HG03175 (cell line): ENCODE results near the gene STAC2.
A peak's percentile ranks its signal among the peaks of the same experiment; 100 is the strongest.

Experiments
- ATAC-seq: cut with Tn5 transposase; IDR thresholded peaks from one replicate; pipeline ENCODE4 v1.9.1; 2021; ENCODE audit warnings: mild to moderate bottlenecking, moderate library complexity; ENCODE audit not compliant: unreplicated experiment

The STAC2 gene

DNA sequence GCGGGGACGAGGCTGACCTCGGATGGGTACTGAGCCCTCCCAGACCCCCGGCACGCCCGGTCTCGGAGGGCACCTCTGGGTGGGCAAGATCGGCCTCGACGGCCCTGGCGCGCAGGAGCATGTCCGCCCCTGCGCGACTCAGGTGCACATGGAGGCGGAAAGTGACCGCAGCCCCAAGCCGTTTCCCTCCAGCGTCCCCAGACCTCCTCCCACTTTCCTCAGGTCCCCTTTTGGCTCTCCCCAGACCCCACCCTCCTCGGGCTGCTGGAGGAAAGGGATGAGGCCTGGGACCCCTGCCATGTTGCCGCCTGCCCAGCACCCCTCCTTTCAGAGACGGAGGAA lies 15.7 kb downstream of the STAC2 start:
- no peak for ATAC-seq

DNA sequence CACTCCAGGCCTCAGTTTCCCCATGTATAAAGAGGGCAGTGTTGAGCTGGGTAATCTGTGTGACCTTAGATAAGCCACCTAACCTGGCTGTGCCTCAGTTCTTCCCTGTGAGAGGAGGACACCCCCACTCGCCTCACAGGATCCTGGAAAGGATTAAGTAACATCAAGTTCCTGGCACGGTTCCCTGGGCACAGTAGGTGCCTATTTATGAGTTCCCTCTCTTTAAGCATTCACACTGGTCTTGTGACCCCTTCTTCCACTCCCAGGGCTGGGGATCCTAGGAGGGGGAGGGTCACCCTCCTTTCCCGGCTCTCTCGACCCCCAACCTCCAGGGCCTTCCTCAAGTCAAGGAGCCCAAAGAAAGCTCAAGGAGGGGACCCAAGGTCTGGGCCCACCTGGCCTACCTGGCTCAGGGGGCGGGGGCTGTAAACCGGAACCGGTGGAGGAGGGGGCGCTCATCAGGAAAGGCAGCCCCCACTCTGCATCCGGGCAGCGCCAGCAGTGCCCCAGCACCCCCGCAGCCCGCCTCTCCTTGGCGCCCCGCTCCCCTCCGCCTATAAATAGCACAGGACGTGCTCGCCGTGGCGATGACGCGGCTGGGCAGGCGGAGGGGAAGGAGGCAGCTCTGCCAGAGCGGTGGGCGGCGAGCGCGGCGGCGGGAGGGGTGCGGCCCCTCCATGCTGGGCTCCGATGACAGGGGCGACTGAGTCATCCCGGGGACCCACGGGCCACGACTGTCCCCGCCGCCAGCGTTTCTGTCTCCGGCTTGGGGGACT lies 16.2 kb downstream of the STAC2 start:
- no peak for ATAC-seq

DNA sequence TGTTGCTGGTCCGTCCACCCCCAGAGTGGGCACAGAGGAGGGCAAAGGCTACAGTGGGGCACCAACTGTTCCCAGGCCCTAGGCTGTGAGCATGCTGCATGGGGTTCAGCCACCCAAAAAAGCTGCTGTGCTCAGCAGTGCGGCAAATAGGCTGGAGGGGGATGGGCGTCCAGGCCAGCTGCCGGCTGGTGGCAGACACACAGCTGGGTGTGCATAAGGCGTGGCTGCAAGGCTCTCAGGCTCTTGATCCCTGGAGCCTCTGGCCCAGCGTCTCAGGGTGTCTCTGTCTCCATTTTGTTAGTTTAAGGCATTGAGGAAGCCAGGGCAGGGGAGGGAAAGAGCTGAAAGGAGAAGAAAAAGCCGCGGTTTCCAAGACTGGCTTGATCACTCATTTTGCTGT lies 16.9 kb downstream of the STAC2 start:
- peak; percentile 52 for ATAC-seq

DNA sequence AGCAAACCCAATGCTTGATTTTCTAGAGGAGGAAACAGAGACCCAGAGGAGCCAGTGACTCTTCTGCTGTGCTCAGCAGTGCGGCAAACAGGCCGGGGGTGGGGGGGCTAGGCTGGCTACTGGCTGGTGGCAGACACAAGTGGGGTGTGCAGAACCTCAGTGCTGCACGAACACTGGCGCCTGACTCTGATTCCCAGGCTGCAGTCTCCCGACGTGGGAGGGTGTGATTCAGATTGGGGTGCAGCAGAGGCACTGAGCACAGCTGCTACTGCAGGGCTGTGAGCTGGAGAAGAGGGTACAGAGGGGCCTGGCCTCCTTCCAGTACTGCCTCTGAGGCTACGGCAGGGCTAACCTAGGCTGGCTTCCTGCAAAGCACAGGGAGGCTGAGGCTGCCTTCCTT lies 17.6 kb downstream of the STAC2 start:
- ATAC-seq: no peak

DNA sequence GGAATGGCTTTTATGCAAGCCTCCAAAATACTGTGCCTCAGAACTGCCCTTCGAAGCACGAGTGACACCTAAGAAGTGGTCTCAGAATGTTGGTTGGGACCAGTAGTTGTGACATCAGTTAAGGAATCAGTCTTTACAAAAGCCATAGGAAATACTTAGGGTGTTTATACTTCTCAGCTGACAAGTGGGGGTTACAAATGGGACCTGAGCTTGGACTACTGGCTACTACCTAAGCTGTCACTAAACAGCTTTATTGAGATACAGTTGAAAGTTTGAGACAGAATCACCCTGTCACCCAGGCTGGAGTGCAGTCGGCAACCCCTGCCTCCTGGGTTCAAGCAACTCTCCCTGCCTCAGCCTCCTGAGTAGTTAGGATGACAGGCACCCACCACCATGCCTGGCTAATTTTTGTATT lies 20.6 kb downstream of the STAC2 start:
- no peak for ATAC-seq

DNA sequence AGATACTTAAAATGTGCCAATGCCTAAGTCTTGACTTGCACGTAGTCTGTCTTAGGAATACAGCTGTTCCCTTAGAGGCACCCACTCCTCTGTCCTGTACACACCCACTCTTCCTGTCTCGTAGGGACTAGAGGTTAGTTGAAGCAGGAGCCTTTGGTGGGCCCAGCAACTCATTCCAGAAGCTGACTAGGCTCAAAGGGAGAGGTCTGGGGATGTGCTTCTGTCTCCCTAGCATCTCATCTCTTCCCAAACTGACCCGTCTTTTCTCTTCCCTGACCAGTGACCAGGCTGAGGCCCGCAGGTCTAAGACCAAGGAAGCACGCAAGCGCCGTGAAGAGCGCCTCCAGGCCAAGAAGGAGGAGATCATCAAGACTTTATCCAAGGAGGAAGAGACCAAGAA lies 21.5 kb downstream of the STAC2 start:
- no peak for ATAC-seq

DNA sequence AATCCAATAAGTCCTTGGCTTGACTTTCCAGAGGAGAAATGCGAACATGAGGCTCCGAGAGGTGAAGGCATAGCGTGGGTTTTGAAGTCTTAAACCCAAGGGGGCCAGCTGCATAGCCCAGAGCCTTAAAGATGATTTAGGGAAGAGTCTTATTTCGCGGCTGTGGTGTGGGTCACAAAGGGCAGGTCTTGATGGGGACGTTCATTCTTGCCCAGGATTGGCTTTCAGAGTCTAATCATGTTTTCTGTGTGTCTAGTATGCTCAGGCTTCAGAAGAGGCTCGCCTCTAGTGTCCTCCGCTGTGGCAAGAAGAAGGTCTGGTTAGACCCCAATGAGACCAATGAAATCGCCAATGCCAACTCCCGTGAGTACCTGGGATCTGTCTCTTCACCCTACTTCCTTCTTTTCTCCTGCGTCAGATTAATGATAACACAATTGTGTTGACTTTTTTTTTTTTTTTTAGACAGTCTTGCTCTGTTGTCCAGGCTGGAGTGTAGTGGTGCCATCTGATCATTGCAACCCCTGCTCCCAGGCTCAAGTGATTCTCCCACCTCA lies 24.7 kb downstream of the STAC2 start:
- no peak for ATAC-seq

DNA sequence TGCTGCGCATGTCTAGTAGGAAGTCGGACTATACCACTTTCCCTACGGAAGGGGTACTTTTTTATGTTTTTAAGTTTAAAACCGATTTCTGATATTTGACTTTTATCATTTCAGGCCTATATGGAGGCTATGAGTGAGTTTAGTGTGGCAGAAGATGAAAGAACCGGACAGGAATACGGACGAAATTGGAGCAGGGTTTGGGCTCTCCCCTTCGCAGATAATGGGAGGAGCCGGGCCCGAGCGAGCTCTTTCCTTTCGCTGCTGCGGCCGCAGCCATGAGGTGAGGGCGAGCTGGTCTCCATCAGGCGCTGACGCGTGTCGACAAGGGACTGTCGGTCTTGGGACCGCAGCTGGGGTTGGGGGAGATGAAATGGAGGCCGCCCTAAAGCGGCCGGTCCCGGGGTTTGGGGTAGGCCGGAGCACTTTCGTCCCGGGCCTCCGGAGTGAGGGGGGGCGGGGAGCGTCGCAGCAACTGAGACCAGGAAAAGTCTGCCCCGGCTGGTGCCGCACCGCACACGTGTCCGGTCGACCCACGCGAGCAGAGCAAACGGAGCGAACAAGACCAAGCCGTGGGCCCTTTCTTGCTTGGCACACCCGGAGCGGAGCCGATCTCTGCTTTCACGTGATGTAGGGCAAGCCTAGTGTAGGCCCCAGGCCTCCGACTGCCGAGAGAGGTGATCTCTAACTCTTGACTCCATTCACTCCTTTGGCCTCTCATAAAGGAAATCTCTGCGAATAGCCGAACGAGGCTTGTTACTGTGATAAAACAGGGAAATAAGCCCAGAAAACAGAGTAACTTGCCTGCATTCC lies 25.5 kb downstream of the STAC2 start, which contains the start of gene RPL19:
Gene RPL19 (plus strand): TSS at position 214 of the 810 bp plus-strand sequence. CDS start 62 bp downstream, at position 276.
- ATAC-seq: peak; percentile 67

DNA sequence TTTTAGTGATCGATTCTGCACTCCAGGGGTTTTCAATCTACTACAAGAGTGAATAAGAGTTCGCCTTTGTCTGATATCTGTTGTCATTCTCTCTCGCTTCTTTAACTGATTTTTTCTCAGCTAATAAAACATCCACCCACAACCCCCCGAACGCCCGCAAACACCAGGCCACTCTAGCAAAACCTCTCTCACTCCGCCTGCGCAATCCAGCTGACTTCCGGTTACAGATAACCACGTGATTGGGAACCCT lies 26.0 kb downstream of the STAC2 start:
- ATAC-seq: peak; percentile 71

DNA sequence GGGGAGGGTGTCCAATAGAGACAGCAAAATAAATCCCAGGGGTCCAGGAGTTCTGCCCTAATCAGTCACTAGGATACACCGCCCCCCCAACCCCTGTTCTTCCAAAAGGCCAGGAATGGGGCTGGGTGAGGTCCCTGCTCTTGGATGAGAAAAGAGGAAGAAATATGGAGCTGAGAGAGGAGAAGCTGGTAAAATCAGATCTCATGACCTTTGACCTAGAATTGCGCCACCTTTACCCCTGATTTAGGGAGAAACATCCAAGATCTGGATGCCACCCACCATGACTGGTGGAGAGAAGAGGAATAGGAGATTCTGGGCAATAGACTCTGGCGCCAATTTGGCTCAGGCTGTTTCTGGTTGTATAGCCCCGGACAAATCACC lies 27.6 kb downstream of the STAC2 start:
- no peak for ATAC-seq

DNA sequence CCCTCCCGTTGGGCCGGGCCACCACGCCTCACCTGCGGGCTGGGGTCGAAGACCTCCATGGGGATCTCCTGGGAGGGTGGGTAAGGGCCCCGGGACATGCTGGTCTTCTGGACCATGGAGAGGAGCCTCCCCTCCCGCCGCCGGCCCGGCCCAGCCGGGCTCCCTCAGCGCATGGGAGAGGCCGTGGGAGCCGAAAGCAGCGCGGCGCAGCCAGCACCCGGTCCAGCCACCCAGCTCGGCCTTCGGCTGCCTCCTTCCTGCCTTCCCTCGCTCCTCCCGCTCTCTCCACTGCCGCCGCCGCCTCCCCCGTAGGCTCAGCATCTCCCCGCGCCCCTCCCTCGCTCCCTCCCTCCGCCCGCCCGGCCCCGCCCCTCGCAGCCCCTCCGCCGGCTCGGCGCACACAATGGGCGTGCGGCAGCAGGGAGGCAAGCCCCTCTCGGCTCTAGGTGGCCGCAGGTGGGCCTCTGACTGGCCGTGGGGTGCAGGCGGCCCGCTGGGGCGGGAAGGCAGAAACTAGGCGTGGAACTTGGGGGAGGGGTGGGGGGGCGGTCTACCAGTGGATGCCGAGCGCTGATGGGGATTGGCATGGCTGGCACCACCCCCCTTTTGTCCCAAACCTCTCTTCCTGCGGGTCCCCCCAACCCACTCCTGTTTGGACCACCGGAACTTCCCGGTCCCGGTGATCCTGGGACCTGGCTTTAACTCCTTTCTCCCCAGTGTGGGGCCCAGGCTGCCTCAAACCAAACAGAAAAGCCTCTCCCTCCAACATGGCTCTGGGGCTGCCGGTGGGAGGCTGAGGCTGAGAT lies 28.2 kb downstream of the STAC2 start, which contains the start of gene CACNB1:
Gene CACNB1 (minus strand): TSS at position 290 of the 806 bp plus-strand sequence. CDS start 174 bp downstream, at position 116.
- no peak for ATAC-seq

DNA sequence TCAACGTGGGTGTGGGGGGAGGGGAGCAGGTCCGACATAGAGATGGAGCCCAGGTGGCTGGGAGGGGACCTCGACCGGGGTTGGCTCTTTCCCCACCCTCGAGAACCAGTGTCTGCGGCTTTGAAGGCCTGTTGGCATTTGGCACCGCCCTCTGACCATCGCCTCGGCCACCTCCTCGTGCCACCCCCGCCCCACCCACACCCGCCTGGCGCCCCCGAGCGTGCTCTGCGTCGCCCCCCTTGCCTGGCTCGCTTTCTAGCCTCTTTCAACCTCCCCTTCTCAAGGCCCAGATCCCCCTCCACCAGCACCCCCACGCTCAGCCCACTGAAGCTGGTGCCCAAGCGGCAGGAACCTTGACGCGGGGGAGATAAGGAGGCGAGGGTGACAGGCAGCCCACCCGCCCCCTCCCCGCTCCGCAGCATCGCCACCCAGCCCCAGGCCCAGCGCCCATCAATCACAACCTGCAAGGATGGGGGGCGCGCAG lies 28.9 kb downstream of the STAC2 start:
- no peak for ATAC-seq

DNA sequence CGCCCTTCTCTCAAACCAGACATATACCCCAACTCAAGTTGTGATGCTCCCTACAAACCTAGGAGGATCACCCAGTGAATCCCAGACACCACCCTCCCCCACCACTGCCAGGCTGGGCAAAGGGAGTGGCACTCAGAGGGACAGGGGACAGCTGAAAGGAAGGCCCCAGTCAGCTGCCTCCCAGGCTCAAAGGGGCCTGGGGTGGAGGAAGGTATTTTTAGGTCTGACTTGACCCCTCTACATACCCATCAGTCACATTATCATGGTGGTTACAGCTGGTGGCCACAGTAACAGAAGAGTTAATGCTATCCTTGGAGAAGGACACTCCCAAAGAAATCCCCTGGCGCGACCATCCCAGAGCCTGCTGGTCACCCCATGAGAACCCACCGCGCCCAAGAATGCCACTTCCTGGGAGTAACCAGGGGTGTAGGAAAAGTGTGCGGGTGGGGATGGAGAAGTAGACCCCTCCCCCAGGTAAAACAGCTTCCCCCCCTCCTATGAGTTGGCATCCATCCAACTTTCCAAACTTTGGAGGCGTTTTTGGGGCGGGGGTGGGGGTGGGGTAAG lies 29.4 kb downstream of the STAC2 start:
- ATAC-seq: no peak

DNA sequence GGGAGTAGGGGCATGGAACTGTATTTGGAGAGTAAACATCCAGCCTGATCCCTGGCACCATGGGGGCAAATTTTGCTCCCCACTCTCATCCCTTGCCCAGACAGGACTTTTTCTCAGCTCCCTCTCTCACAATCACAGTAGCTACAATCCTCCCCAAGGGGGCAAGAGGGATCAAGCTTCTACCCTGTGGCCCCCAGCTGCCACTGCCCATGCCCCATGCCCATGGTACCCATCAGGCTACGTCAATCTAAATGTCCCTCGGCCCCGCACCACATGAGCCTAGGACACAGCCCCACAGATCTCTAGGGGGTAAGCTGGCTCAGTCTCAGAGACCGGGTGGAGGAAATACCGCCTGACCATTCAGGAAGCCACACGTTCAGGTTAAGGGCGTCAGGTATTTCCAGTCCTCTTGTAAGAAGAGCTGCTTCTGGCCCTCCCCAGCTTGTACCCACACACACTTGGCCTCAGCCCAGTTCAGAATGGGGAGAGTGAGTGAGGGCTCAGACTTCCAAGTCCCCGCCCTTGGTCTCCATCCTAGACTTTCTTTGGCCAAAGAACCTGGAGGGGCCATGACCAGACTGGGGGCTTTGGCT lies 30.1 kb downstream of the STAC2 start:
- ATAC-seq: no peak

DNA sequence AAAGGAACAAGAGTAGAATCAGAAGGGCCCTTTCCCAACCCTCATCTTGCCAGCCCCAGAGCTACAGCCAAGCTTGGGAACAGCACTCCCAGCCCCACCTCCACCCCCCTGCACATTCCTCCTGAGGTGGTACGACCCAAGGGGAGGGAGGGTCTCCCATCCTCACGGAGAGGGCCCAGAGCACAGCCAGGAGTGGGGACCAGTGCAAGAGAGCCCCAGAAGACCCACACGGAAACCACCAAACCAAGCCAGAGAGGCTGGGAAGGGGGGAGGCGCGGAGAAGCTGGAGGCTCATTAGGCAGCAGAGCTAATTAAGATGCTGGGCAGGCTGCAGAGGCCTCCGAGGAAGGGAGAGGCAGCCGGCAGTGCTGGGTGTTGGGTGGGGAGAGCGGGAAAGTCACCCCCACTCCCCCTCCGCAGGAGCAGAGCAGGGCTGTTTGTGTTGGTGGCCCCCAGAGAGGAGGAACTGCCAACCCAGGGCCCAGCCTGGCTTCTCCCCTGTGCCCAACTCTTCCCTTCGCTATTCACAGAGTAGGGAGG lies 30.7 kb downstream of the STAC2 start:
- ATAC-seq: no peak

DNA sequence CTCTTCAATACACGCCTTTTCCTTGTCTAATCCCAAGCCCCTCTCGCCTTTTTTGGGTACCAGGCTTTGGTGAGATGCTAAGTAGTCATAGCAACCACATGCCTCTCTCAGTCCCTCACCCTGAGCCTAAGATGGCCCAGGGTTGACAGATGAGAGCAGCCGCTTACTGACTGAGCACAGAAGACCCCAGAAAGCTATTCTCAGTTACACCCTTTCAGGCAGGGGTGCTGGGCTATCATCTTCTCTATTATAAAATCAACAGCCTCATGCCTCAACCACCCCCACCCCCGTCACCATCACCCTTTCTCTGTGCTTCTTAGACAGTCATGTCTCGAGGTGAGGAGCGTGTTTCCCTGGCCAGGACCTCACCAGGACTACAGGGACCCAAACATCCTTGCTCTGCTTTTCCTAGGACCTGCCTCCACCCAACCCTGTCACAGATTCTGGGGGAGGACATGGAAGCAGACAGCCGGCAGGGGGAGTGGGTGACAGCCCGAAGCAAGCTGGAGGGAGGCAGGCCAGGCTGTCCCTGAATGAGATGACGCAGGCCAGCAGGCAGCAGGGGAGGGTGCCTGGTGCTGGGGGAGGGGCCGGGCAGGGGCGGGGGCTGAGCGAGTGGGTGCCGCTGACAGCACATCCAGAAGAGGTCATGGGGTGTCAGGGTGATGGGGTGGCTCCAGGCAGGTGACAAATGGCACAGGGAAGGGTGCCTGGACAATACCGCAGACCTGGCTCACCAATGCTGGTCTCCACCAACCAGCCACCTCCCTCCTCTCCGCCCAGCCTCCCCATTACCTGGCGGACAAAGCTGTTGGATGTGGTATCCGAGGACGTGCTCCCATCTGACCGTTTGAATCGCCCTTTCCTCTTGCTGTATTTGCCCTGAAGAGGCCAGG lies 31.4 kb downstream of the STAC2 start:
- no peak for ATAC-seq

DNA sequence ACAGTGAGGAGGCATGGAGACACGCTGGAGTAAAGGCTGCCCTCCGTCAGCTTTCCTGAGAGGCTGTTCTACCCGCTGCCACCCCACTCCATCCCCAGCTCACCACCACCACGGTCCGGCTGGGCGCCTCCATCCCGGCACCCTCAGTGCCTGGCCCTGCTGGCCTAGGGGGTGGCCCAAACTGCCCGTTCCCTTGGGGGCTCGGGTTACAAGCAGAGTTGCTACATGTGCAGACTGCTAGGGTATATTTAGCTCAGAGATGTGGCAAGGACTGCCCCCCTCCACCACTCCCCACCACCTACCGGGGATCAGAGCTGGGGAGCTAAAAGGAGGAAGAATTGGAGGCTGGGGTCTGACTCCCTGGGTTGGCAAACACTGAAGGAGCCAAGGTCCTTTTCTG lies 32.4 kb downstream of the STAC2 start:
- no peak for ATAC-seq

DNA sequence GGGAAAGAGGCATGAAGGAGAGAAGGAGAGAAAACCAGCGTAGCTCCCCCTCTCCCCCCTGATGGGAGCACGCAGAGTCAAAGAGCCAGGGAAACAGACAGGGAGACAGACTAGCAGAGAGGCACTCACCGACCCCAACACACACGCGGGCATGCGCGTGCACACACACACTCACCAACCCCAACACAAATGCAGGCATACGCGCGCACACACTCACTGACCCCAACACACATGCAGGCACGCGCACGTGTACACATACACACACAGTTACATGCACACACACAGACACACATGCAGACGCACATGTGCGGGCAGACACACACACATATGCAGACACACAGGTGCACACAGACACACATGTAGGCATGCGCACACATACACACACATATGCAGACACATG lies 32.8 kb downstream of the STAC2 start:
- ATAC-seq: no peak
